Measurements from ENCODE around the gene FNBP1.

The FNBP1 gene

DNA sequence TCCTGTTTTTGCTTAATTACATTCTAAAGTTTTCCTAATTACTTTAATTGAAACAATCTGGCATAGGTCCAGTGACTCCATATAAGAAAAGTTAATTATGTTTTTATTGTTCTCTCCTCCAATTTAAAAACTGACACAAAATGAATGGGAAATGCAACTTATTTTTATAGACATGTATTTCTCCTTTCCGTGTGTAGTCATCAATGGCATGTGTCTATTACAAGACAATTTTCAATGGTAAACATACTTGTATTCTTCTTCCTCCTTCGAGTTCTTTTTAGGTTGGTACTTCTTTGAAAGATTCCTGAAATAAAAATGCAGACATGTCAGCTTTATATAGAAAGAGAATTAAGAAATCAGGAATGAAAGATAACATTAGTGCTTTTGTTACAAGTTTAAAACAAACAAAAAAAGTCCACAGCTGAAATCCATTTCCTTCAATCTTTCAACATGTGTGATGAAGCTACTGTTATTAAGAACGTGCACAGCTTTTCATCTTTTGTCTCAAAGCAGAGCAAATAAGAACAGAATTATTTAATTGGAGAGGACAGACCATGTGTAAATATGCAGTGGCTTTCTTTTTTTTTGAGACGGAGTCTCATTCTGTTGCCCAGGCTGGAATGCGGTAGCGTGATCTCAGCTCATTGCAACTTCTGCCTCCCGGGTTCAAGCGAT is 63.8 kb downstream of the FNBP1 start:
- TF ChIP-seq, protein P1, sequence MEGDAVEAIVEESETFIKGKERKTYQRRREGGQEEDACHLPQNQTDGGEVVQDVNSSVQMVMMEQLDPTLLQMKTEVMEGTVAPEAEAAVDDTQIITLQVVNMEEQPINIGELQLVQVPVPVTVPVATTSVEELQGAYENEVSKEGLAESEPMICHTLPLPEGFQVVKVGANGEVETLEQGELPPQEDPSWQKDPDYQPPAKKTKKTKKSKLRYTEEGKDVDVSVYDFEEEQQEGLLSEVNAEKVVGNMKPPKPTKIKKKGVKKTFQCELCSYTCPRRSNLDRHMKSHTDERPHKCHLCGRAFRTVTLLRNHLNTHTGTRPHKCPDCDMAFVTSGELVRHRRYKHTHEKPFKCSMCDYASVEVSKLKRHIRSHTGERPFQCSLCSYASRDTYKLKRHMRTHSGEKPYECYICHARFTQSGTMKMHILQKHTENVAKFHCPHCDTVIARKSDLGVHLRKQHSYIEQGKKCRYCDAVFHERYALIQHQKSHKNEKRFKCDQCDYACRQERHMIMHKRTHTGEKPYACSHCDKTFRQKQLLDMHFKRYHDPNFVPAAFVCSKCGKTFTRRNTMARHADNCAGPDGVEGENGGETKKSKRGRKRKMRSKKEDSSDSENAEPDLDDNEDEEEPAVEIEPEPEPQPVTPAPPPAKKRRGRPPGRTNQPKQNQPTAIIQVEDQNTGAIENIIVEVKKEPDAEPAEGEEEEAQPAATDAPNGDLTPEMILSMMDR (conservative IDR thresholded peaks at IDR 0.05; ENCODE audit: low read depth) = no peak
- H3K27ac ChIP-seq = no peak overlapping the region
- ChIA-PET POLR2A (ENCODE audit: low non-redundant PET) (no interaction called here), CTCF (interaction anchor here (0.6 kb wide), 1 partner anchor 87 kb away, joined by 3 read pairs; no protein-coding TSS in a partner anchor)
- no peak for DNase-seq (ENCODE audit: low spot score)

DNA sequence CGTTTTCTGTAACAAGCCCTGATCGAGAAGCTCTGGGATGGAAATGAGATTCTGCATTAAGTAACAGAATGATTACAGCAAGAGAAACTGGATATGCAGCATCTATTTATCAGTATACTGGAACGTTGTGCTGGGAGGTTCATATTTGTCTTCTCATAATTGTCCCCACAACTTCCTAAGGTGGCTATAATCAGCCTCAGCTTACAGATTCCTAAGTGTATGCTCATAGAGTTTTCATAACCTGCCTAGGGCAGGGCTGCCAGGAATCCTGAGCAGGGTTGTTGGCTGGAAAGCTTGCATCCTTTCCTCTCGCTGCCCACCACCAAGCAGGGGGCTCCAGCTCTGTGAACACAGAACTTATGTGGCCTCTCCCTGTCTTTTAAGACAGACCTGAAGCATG is 70.2 kb downstream of the FNBP1 start:
- no peak for DNase-seq (ENCODE audit: low spot score)
- H3K27ac ChIP-seq = no peak overlapping the region
- ChIA-PET POLR2A (ENCODE audit: low non-redundant PET) (no interaction called here), CTCF (interaction anchor here (0.5 to 1.1 kb wide), 2 partner anchors 21 to 33 kb away, joined by 3 to 7 read pairs; no protein-coding TSS in a partner anchor)
- TF ChIP-seq, protein P1 (conservative IDR thresholded peaks at IDR 0.05; ENCODE audit: low read depth) = no peak

DNA sequence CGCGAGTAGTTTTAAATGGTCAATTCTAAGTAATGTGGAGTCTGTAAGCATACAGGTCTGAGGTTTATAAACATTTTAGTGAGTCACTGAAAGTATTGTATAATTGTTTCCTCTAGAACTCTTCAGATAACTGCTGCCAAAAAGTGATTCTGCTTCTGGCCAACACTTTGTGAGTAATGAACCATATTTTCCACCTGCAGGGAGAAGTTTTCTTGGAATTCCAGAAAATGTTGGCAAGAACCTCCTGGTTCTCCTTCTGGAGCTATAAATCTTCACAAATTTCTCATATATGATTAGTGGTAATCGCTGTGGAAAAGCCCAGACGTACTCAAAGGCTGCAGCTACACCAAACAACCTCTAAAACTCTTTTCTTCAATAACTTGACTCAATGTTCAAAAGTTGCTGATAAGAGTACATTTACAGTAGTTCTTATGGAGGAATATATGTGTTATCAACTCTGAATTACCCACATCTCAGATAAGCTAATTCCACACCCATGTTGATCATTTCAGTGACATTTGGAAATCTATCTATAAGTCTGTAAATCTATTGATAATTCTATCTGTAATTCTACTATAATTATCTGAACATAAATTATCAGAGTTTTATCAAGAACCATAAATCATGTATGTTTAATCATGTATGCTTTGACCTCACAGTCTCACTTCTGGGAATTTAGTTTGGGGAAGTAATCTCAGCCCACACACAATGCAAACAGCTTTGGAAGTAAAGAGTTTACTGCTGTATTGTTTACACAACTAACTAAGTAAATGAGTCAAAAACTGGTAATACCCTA is 74.1 kb downstream of the FNBP1 start:
- TF ChIP-seq, protein P1 (conservative IDR thresholded peaks at IDR 0.05; ENCODE audit: low read depth) = no peak
- POLR2A ChIA-PET (ENCODE audit: low non-redundant PET) = no interaction called here
- DNase-seq (ENCODE audit: low spot score) = peak; percentile 62

DNA sequence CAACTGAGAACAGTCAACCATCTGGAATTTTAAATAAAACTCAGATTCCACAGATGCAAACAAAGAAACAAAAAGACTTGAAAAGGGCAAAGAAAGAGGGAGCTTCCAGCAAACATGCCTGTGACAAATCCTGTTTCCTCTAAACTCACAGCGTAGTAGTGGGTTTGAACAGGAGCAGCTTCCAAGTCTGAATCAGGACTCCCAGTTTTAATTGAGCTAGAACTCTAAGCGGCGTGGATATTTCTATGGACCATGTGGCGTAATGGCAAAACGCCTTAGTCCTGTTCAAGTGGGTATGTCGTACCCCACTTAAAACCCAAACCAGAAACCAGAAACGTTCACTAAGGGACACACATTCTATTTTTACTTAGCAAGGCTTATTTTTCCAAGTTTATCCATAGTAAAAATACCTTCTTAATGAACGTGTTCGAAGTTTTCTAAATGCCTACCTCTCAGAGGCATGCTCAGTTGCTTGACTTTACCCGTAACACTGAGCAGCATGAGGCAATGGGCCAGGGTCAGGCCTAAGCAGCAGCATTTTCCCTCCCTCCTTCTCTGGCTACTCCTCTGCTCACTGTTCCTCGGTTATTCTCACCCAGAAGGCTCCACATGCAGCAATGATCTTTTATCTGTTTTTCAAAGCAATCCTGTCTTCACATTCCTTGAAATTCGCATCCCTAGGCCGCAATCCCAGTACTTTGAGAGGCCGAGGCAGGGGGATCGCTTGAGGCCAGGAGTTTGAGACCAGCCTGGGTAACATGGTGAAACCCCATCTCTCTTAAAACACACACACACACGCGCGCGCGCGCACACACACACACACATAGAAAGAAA is 77.9 kb downstream of the FNBP1 start:
- no peak overlapping the region for H3K27ac ChIP-seq
- ChIA-PET POLR2A (ENCODE audit: low non-redundant PET) (no interaction called here), CTCF (interaction anchor here (1.1 kb wide), 2 partner anchors 88 to 142 kb away, joined by 3 to 6 read pairs; no protein-coding TSS in a partner anchor)
- no peak for DNase-seq (ENCODE audit: low spot score)
- TF ChIP-seq, protein P1 (conservative IDR thresholded peaks at IDR 0.05; ENCODE audit: low read depth) = no peak

More for the DNA sequence above, 74.1 kb downstream of the FNBP1 start:
- H3K27ac ChIP-seq = no peak overlapping the region
- CTCF ChIA-PET = interaction anchor here (0.6 to 1.2 kb wide), 2 partner anchors 21 to 29 kb away, joined by 3 to 4 read pairs; no protein-coding TSS in a partner anchor

DNA sequence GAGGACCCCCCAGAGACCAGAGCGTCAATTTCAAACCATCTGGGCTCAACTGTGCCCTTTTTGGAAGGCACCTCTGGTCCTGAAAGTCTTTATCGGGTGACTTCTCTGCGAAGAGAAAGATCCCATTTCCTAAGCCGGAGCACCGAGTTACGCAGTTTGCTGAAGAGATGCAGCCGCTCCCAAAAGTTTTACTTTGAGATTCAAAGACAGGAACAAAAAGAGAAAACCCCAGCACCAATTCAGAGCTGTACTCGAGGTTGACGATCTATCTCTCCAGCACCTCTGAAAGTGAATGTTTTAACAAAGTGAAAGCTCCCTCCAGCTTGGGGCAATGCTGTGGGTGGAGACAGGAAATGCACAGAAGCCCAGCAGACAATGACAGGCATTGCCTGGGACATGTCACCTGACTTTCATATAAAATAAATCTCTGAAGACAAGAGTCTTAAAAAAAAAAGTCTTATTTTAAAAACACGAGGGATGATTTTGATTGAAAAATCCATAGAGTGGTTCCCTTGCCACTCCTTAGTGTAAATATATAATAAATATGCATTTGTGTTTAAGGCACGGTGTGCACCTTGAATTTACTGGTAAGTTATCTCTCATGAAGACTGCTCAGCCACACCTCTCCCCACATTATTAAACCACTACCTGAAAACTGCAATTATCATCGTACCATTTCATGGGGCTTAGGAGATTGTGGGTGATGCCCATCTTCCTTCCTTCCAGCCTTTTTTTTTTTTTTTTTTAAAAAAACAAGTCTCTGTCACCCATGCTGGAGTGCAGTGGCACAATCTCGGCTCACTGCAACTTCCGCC is 79.9 kb downstream of the FNBP1 start:
- ChIA-PET CTCF (interaction anchor here (0.6 to 1.6 kb wide), 3 partner anchors 9 to 78 kb away, joined by 4 read pairs; no protein-coding TSS in a partner anchor), POLR2A (ENCODE audit: low non-redundant PET) (no interaction called here)
- TF ChIP-seq, protein P1 (conservative IDR thresholded peaks at IDR 0.05; ENCODE audit: low read depth) = no peak
- H3K27ac ChIP-seq = peak overlapping the region; percentile 74
- DNase-seq (ENCODE audit: low spot score) = peak; percentile 64

All from RWPE1 (cell line).